Mesothelial cell of epicardium (in vitro differentiated cells): Measurements from ENCODE around the gene SH2D2A. TPM values are rescaled to one million over a fixed set of nuclear protein-coding genes. Genes with fewer than 3 reads are reported as not detected.

Experiments used
- DNase-seq, 2 experiments: peaks; one replicate each; pipeline ENCODE4 v3.0.0; 2021; ENCODE audit warnings: low spot score in 2 of 2; ENCODE audit not compliant: unreplicated experiment in 2 of 2
- H3K27ac Mint-ChIP-seq: 2 replicates; pipeline ENCODE4 v1.8.0; 2021; ENCODE audit warnings: mixed read lengths
- H3K27me3 Mint-ChIP-seq: 2 replicates; pipeline ENCODE4 v1.8.0; 2021; ENCODE audit warnings: low read depth, mixed read lengths
- H3K36me3 Mint-ChIP-seq: 2 replicates; pipeline ENCODE4 v1.8.0; 2021; ENCODE audit warnings: mixed read lengths
- H3K4me1 Mint-ChIP-seq: 2 replicates; pipeline ENCODE4 v1.8.0; 2021; ENCODE audit warnings: mixed read lengths
- H3K4me3 Mint-ChIP-seq: 2 replicates; pipeline ENCODE4 v1.8.0; 2021; ENCODE audit warnings: mild to moderate bottlenecking, moderate library complexity, mixed read lengths
- H3K9me3 Mint-ChIP-seq: 2 replicates; pipeline ENCODE4 v1.8.0; 2021; ENCODE audit warnings: mixed read lengths
- CTCF ChIP-seq: fragments of 200-600 bp; sonication (generic); IDR thresholded peaks from one replicate; pipeline ENCODE4 v1.5.0; 2021; ENCODE audit warnings: antibody characterized with exemption; ENCODE audit not compliant: unreplicated experiment
- total RNA-seq: library from RNA; stranded (reverse); gene quantifications from 3 replicates; pipeline ENCODE4 v1.2.1, GENCODE V29; 2021

SH2D2A gene
- total RNA-seq, 1 donor from 2014 or later = 0.89 TPM

- no peaks in the 10 kb centered on the region for H3K9me3 Mint-ChIP-seq
- H3K27me3 Mint-ChIP-seq = no peaks in the 10 kb centered on the region
- DNase-seq = no peak
- H3K27ac Mint-ChIP-seq = peak overlapping the region; percentile 85
- peak; percentile 51 for TF ChIP-seq CTCF
- peaks cover 51% of the 10 kb centered on the region for H3K4me1 Mint-ChIP-seq
- peaks cover 12% of the 10 kb centered on the region for H3K36me3 Mint-ChIP-seq
- no peak overlapping the region for H3K4me3 Mint-ChIP-seq
Measured at GRCh38 chr1:156772222-156772621, 44.4 kb downstream of the SH2D2A start.

GRCh38 chr1:156768610-156769295 is 47.9 kb downstream of the SH2D2A start:
- Mint-ChIP-seq H3K27ac (no peak overlapping the region), H3K27me3 (no peaks in the 10 kb centered on the region), H3K4me1 (peaks cover 48% of the 10 kb centered on the region), H3K36me3 (peaks cover 10% of the 10 kb centered on the region), H3K9me3 (no peaks in the 10 kb centered on the region), H3K4me3 (no peak overlapping the region)
- no peak for TF ChIP-seq CTCF
- no peak for DNase-seq

- Mint-ChIP-seq H3K9me3 (no peaks in the 10 kb centered on the region), H3K27ac (no peak overlapping the region), H3K27me3 (no peaks in the 10 kb centered on the region), H3K4me1 (peaks cover 41% of the 10 kb centered on the region), H3K36me3 (peaks cover 9% of the 10 kb centered on the region), H3K4me3 (no peak overlapping the region)
- no peak for TF ChIP-seq CTCF
- peak in 1 of 2 experiments; percentile 51 for DNase-seq
Measured at GRCh38 chr1:156767879-156768604, 48.6 kb downstream of the SH2D2A start.

GRCh38 chr1:156767101-156767878 is 49.4 kb downstream of the SH2D2A start, which contains the start of gene PRCC:
Gene PRCC, plus strand, starts transcription at chr1:156767535. Its CDS starts 237 bp downstream, at chr1:156767772.
- Mint-ChIP-seq H3K9me3 (no peaks in the 10 kb centered on the region), H3K36me3 (peaks cover 9% of the 10 kb centered on the region), H3K27ac (no peak within 1 kb of the TSS)

More at GRCh38 chr1:156767101-156767878, 49.4 kb downstream of the SH2D2A start, which contains the start of gene PRCC:
- Mint-ChIP-seq H3K4me3 (no peak within 1 kb of the TSS), H3K4me1 (peaks cover 33% of the 10 kb centered on the region), H3K27me3 (no peaks in the 10 kb centered on the region)
- DNase-seq = peak; percentile 85 to 93
- no peak for TF ChIP-seq CTCF
